Neutrophil (primary cell): ENCODE measurements around the gene PIEZO2.

Experiments
- H3K27ac ChIP-seq: fragments of 200-600 bp; sonication (generic); 2 replicates; pipeline ENCODE4 v1.5.1; 2016; ENCODE audit warnings: mild to moderate bottlenecking, moderate library complexity
- H3K27me3 ChIP-seq: fragments of 200-600 bp; sonication (generic); 2 replicates; pipeline ENCODE4 v1.6.0; 2016; ENCODE audit warnings: mild to moderate bottlenecking
- H3K36me3 ChIP-seq: fragments of 200-600 bp; sonication (generic); 2 replicates; pipeline ENCODE4 v1.5.1; 2017
- H3K4me1 ChIP-seq, 2 experiments: fragments of 200-600 bp in 1 of 2; sonication (generic) in 1 of 2; 1 replicate in 1 of 2; 2 replicates in 1 of 2; pipeline versions ENCODE4 v1.5.1 to v1.6.1; 2013 to 2016; ENCODE audit warnings: low read depth in 1 of 2, low read length in 1 of 2, mild to moderate bottlenecking in 1 of 2, moderate library complexity in 1 of 2; ENCODE audit not compliant: control insufficient read depth in 1 of 2, insufficient read depth in 1 of 2
- H3K4me3 ChIP-seq, 2 experiments: fragments of 200-600 bp in 1 of 2; sonication (generic) in 1 of 2; 1 replicate in 1 of 2; 2 replicates in 1 of 2; pipeline ENCODE4 v1.5.1; 2013 to 2016; ENCODE audit warnings: low read depth in 1 of 2, low read length in 1 of 2, mild to moderate bottlenecking in 1 of 2, moderate library complexity in 1 of 2
- H3K9me3 ChIP-seq: fragments of 200-600 bp; sonication (generic); 2 replicates; pipeline ENCODE4 v1.5.1; 2016
- CTCF ChIP-seq: fragments of 200-600 bp; sonication (generic); IDR thresholded peaks from 2 replicates; pipeline ENCODE4 v1.5.1; 2016; ENCODE audit warnings: antibody characterized with exemption

Gene PIEZO2

GRCh38 chr18:10965119-10965518 lies 184.2 kb downstream of the PIEZO2 start:
- H3K4me3 ChIP-seq = no peak overlapping the region
- no peak for TF ChIP-seq CTCF
- no peak overlapping the region for H3K27ac ChIP-seq

GRCh38 chr18:10953672-10954071 lies 195.7 kb downstream of the PIEZO2 start:
- no peaks in the 10 kb centered on the region for H3K9me3 ChIP-seq
- TF ChIP-seq CTCF = no peak
- H3K27ac ChIP-seq = no peak overlapping the region
- H3K36me3 ChIP-seq = no peaks in the 10 kb centered on the region
- H3K4me3 ChIP-seq = no peak overlapping the region
- no peaks in the 10 kb centered on the region for H3K27me3 ChIP-seq
- H3K4me1 ChIP-seq = no peaks in the 10 kb centered on the region

More at GRCh38 chr18:10965119-10965518, 184.2 kb downstream of the PIEZO2 start:
- Histone ChIP-seq H3K9me3 (no peaks in the 10 kb centered on the region), H3K4me1 (no peaks in the 10 kb centered on the region), H3K36me3 (no peaks in the 10 kb centered on the region), H3K27me3 (no peaks in the 10 kb centered on the region)

- no peak for TF ChIP-seq CTCF
- Histone ChIP-seq H3K4me1 (no peaks in the 10 kb centered on the region), H3K9me3 (no peaks in the 10 kb centered on the region), H3K4me3 (no peak overlapping the region), H3K27me3 (no peaks in the 10 kb centered on the region), H3K27ac (no peak overlapping the region), H3K36me3 (no peaks in the 10 kb centered on the region)
Observed at GRCh38 chr18:10951631-10952544, 197.5 kb downstream of the PIEZO2 start.

DNA sequence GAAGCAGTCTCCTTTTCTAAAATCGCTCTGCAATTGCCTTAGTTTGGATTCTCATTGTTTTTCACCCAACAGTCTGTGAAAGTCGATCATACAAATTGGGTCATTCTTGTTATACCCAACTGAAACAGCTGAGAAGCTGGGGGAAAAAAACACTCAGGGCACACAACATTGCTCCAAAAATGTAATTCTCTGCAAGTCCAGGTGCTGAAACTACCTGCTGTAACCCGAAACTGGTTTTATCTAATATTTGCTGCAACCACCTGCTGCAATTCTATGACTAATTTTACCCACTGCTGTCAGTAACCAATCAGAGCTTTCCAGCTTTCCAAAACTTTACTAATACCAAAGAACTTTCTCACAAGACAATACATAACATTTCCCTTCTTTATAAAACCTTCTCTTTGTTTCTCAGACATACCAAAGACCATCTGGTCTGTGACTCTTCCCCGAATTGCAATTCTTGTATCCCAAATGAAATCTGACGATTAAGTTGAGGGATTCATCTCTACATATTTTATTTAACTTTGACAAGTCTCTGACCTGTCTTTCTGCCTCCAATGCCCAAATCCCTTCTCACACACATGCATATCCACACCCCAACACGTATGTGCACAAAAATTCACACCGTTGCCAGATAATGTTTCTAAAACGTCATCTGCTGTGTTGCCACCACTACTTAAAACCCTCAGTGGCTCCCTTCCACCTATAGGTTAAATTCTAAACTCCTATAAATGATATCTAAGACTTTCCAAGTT lies 198.3 kb downstream of the PIEZO2 start:
- no peak overlapping the region for H3K4me3 ChIP-seq
- no peaks in the 10 kb centered on the region for H3K9me3 ChIP-seq
- H3K4me1 ChIP-seq = no peaks in the 10 kb centered on the region
- H3K36me3 ChIP-seq = no peaks in the 10 kb centered on the region
- no peaks in the 10 kb centered on the region for H3K27me3 ChIP-seq
- no peak overlapping the region for H3K27ac ChIP-seq
- no peak for TF ChIP-seq CTCF

DNA sequence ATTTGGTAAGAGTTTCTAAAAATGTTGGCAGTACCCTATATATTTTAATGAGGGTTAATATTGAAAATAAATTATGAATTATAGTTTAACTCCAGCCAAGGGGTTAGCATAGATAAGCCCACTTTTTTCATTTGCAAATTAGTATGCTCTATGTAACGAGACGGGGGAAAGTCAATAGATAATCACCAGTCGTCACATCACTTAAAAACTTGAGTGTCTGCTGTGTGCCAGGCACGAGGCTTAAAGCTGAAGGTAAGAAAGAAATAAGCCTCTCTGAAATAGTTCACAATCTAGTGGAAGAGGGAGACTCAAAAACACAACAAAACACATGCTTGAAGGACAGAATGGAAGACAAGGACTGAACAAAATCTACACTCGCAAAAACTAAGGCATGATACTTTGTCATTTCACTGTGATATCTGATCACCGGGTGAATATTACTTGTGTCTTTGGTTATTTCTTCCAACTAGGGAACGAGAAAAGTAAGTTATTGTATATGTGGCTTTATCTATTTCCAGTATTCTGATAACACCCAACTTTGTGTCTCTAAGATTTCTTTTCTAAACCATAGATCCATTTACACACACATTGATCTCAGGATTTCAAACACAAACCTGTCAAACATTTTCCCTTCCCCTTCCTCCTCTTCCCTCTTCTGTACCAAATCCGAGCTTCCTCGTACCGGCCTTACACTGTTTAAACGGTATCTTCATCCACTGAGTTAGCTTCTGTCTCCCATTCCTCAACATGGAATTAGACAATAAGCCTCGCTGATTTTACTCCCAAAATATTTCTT lies 199.1 kb downstream of the PIEZO2 start:
- H3K9me3 ChIP-seq = no peaks in the 10 kb centered on the region
- no peak overlapping the region for H3K4me3 ChIP-seq
- H3K27ac ChIP-seq = no peak overlapping the region
- H3K4me1 ChIP-seq = no peaks in the 10 kb centered on the region
- TF ChIP-seq CTCF = no peak
- H3K36me3 ChIP-seq = no peaks in the 10 kb centered on the region
- H3K27me3 ChIP-seq = no peaks in the 10 kb centered on the region
